Liver (tissue), 9 donors: Measurements from ENCODE around the gene CPT1B. TPM values are rescaled to one million over a fixed set of nuclear protein-coding genes. Genes with fewer than 3 reads are reported as not detected.

Source experiments
- DNase-seq: peaks from one replicate; pipeline ENCODE4 v3.0.0-alpha.2; 2017; ENCODE audit warnings: low spot score
- H3K27ac ChIP-seq, 2 donors: one replicate each; pipeline ENCODE4 v1.7.0; 2013; ENCODE audit warnings: inconsistent platforms in 2 of 2, low read length in 2 of 2, control low read depth in 1 of 2, low read depth in 1 of 2, mild to moderate bottlenecking in 1 of 2
- H3K27me3 ChIP-seq, 4 donors: one replicate each; pipeline versions ENCODE4 v1.6.1 to v1.7.0; 2013; ENCODE audit warnings: low read length in 3 of 4, inconsistent platforms in 1 of 4, mild to moderate bottlenecking in 1 of 4, moderate library complexity in 1 of 4; ENCODE audit not compliant: control insufficient read depth in 4 of 4, insufficient read depth in 4 of 4
- H3K36me3 ChIP-seq, 4 donors: one replicate each; pipeline versions ENCODE4 v1.6.1 to v1.7.0; 2013; ENCODE audit warnings: low read length in 3 of 4, mild to moderate bottlenecking in 3 of 4, low read depth in 1 of 4, moderate library complexity in 1 of 4; ENCODE audit not compliant: control insufficient read depth in 4 of 4, insufficient read depth in 3 of 4
- H3K4me1 ChIP-seq, 4 donors: one replicate each; pipeline versions ENCODE4 v1.6.1 to v1.7.0; 2013; ENCODE audit warnings: low read length in 3 of 4, mild to moderate bottlenecking in 3 of 4, moderate library complexity in 1 of 4; ENCODE audit not compliant: control insufficient read depth in 4 of 4, insufficient read depth in 4 of 4
- H3K4me3 ChIP-seq, 3 donors: one replicate each; pipeline versions ENCODE4 v1.6.1 to v1.7.0; 2013; ENCODE audit warnings: low read length in 3 of 3, control low read depth in 1 of 3, low read depth in 1 of 3, mild to moderate bottlenecking in 1 of 3
- H3K9ac ChIP-seq, 2 donors: one replicate each; pipeline ENCODE4 v1.7.0; 2013; ENCODE audit warnings: low read length in 2 of 2, mild to moderate bottlenecking in 2 of 2, moderate library complexity in 2 of 2, control low read depth in 1 of 2, low read depth in 1 of 2
- H3K9me3 ChIP-seq, 4 donors: one replicate each; pipeline versions ENCODE4 v1.6.1 to v1.7.0; 2013; ENCODE audit warnings: low read length in 3 of 4; ENCODE audit not compliant: control insufficient read depth in 4 of 4
- CTCF ChIP-seq: fragments of 150-350 bp; IDR thresholded peaks from 2 replicates; pipeline ENCODE4 v1.5.1; 2017; ENCODE audit warnings: improper control_type of control experiment, low read depth, low read length; ENCODE audit not compliant: missing input control
- EGR1 ChIP-seq, 2 donors: IDR thresholded peaks; 2 replicates each; pipeline ENCODE4 v1.6.1; 2016 to 2018; ENCODE audit warnings: antibody characterized with exemption in 2 of 2, low read depth in 2 of 2
- FOXA1 ChIP-seq: IDR thresholded peaks from 2 replicates; pipeline ENCODE4 v1.6.1; 2016; ENCODE audit warnings: antibody characterized with exemption
- FOXA2 ChIP-seq: IDR thresholded peaks from 2 replicates; pipeline ENCODE4 v1.6.1; 2016; ENCODE audit warnings: antibody characterized with exemption
- GABPA ChIP-seq, 2 donors: IDR thresholded peaks in 1 of 2; conservative IDR thresholded peaks in 1 of 2; 2 replicates each; pipeline ENCODE4 v1.6.1; 2016; ENCODE audit warnings: antibody characterized with exemption in 2 of 2, mild to moderate bottlenecking in 1 of 2, moderate library complexity in 1 of 2
- HNF4A ChIP-seq, 2 donors: conservative IDR thresholded peaks; 2 replicates each; pipeline ENCODE4 v1.6.1; 2016; ENCODE audit warnings: antibody characterized with exemption in 2 of 2, mild to moderate bottlenecking in 2 of 2
- HNF4G ChIP-seq: IDR thresholded peaks from 2 replicates; pipeline ENCODE4 v1.6.1; 2016; ENCODE audit warnings: antibody characterized with exemption
- JUND ChIP-seq, 2 donors: IDR thresholded peaks; 2 replicates each; pipeline ENCODE4 v1.6.1; 2016; ENCODE audit warnings: antibody characterized with exemption in 2 of 2
- NR2F2 ChIP-seq: IDR thresholded peaks from 2 replicates; pipeline ENCODE4 v1.6.1; 2016; ENCODE audit warnings: antibody characterized with exemption
- RAD21 ChIP-seq, 2 donors: IDR thresholded peaks; 2 replicates each; pipeline ENCODE4 v1.6.1; 2016; ENCODE audit warnings: antibody characterized with exemption in 2 of 2, mild to moderate bottlenecking in 2 of 2
- RXRA ChIP-seq, 2 donors: IDR thresholded peaks; 2 replicates each; pipeline ENCODE4 v1.6.1; 2017 to 2018; ENCODE audit warnings: antibody characterized with exemption in 2 of 2, mild to moderate bottlenecking in 1 of 2
- TAF1 ChIP-seq: conservative IDR thresholded peaks from 2 replicates; pipeline ENCODE4 v1.6.1; 2016; ENCODE audit warnings: antibody characterized with exemption, mild to moderate bottlenecking
- YY1 ChIP-seq: IDR thresholded peaks from 2 replicates; pipeline ENCODE4 v1.6.1; 2016; ENCODE audit warnings: antibody characterized with exemption, mild to moderate bottlenecking
- ZBTB33 ChIP-seq: IDR thresholded peaks from 2 replicates; pipeline ENCODE4 v1.6.1; 2016; ENCODE audit warnings: antibody characterized with exemption
- WGBS: extraction: QIAGEN DNeasy Blood & Tissue Kit; methylation state at CpG from one replicate; pipeline ENCODE4 v1.1.7; 2013; 5-methylcytosine and 5-hydroxymethylcytosine counted together
- polyA plus RNA-seq, 2 donors: library from polyadenylated mRNA; stranded (reverse) in 1 of 2; unstranded in 1 of 2; fragments of 200-250 nt in 1 of 2; fragments of >200 nt in 1 of 2; fragmentation: Nextera tagmentation in 1 of 2; extraction: Ambion mirVana in 1 of 2; gene quantifications; one replicate each; pipeline versions ENCODE4 v1.2.1 to v1.2.3, GENCODE V29; 2013 to 2015
- total RNA-seq, 2 donors: library from RNA; depleted of rRNA; stranded (reverse); fragments of >200 nt; gene quantifications; one replicate each; pipeline ENCODE4 v1.2.3, GENCODE V29; 2014
- TF ChIP-seq, protein P1 (sequence below): IDR thresholded peaks from 2 replicates; pipeline ENCODE4 v1.6.1; 2016; ENCODE audit warnings: antibody characterized with exemption
- TF ChIP-seq, protein P2 (sequence below): IDR thresholded peaks from 2 replicates; pipeline ENCODE4 v1.6.1; 2016; ENCODE audit warnings: antibody characterized with exemption
- donor health status: healthy.
- donor health status: healthy.
- donor health status: healthy.
- donor health status: healthy.
- donor health status: healthy.

Gene CPT1B
- total and polyA plus RNA-seq, 4 donors, result 3.0 to 13.6 (median 4.9) TPM

DNA sequence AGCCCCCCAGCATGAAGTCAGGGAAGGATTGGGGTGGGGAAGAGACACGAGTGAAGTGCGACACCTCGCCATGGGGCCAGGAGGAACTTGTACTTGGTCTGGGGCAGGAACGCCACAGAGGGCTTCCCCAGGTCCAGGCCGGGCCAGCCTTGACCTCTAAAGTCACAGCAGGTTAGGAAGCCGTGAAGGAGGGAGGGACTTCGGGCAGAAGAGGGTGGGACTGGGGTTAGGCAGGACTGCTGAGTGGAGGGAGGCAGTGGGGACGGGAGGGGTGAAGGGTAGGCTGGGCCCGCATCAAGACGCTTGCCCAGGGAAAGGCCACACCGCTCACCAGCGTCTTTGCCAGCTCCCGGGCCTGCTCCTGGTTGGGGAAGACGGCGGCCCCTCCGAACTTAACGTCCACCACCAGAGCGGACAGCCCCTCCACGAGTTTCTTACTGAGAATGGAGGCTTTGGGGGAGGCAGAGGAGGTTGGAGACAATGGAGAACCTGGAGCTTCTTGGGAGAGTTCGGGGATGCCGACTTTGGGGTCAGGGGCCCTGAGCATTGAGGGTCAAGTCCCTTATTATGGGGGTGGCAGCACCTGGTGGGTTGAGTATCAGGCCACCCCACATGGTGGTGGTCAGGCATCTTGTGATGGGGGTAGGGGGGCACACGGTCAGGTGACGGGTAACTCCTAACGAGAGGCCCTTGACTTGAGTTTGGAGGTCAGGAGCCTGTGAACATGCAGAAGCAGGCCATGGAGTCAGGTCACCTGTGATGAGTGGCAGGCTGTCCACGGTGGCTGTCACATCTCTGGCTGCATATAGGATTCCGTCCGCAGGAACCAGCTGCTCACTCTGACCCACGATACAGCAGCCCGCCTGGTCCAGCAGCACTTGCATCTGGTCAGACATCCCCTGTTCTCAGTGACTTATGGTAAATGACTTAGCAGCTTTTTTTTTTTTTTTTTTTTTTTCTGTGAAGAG is 51.1 kb downstream of the CPT1B start:
- peak overlapping the region in 1 of 2 donors; percentile 59 for H3K9ac ChIP-seq
- H3K4me1 ChIP-seq, result peaks cover 13 to 62% (median 31%) of the 10 kb centered on the region in 4 donors
- H3K27ac ChIP-seq, result peak overlapping the region; percentile 92 to 96
- H3K9me3 ChIP-seq, result no peaks in the 10 kb centered on the region
- H3K36me3 ChIP-seq, result peaks cover 7 to 17% (median 10%) of the 10 kb centered on the region in 4 donors
- WGBS, result 43% methylated on average over 29 of the region's 29 CpGs
- TF ChIP-seq NR2F2, result no peak
- TF ChIP-seq HNF4G, result no peak
- TF ChIP-seq TAF1, result no peak
- peak; percentile 66 to 69 for TF ChIP-seq RXRA (IDR thresholded peaks at IDR 0.05)
- TF ChIP-seq, protein P1, sequence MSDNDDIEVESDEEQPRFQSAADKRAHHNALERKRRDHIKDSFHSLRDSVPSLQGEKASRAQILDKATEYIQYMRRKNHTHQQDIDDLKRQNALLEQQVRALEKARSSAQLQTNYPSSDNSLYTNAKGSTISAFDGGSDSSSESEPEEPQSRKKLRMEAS, result no peak
- TF ChIP-seq GABPA (IDR thresholded peaks at IDR 0.05 in 1 of 2, conservative IDR thresholded peaks at IDR 0.05 in 1 of 2), result no peak
- peak; percentile 45 for TF ChIP-seq YY1
- no peak for TF ChIP-seq ZBTB33
- TF ChIP-seq RAD21 (IDR thresholded peaks at IDR 0.05), result no peak
- no peak for TF ChIP-seq FOXA2
- peak; percentile 21 to 47 for TF ChIP-seq HNF4A (conservative IDR thresholded peaks at IDR 0.05)
- no peak for TF ChIP-seq EGR1 (IDR thresholded peaks at IDR 0.05; ENCODE audit: low read depth in 2 of 2)
- TF ChIP-seq JUND (IDR thresholded peaks at IDR 0.05), result no peak
- TF ChIP-seq CTCF, result no peak
- no peak for TF ChIP-seq FOXA1
- TF ChIP-seq, protein P2, sequence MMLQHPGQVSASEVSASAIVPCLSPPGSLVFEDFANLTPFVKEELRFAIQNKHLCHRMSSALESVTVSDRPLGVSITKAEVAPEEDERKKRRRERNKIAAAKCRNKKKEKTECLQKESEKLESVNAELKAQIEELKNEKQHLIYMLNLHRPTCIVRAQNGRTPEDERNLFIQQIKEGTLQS, result no peak
- peak; percentile 56 for DNase-seq
- peak overlapping the region; percentile 20 to 77 (median 73) for H3K4me3 ChIP-seq
- no peaks in the 10 kb centered on the region for H3K27me3 ChIP-seq

- peak overlapping the region; percentile 17 to 59 for H3K9ac ChIP-seq
- peaks cover 9 to 25% (median 11%) of the 10 kb centered on the region in 4 donors for H3K36me3 ChIP-seq
- under 1% methylated on average over 77 of the region's 77 CpGs for WGBS
- H3K4me3 ChIP-seq, result peak overlapping the region; percentile 44 to 77 (median 73)
- H3K9me3 ChIP-seq, result no peaks in the 10 kb centered on the region
- H3K27me3 ChIP-seq, result no peaks in the 10 kb centered on the region
- H3K4me1 ChIP-seq, result peaks cover 13 to 61% (median 31%) of the 10 kb centered on the region in 4 donors
- TF ChIP-seq CTCF, result peak; percentile 51
- TF ChIP-seq, protein P1, result no peak
- H3K27ac ChIP-seq, result peak overlapping the region; percentile 92 to 96
- peak; percentile 78 for DNase-seq
Observed at GRCh38 chr22:50526108-50526833, 52.0 kb downstream of the CPT1B start.
